ENCODE measurements around the gene SCRN2. TPM values are rescaled to one million over a fixed set of nuclear protein-coding genes. Genes with fewer than 3 reads are reported as not detected.

The SCRN2 gene
- total and polyA plus RNA-seq, 2 of the 13 experiments (the other 11 are each of a cell fraction or from before 2014, with no cell fraction given): 21.7 to 29.5 TPM

GRCh38 chr17:47831003-47831933 is 9.8 kb downstream of the SCRN2 start, which contains the start of the genes LRRC46 and MRPL10:
Gene LRRC46, plus strand, starts transcription at chr17:47831670. Its CDS starts 320 bp downstream, at chr17:47831990.
Gene MRPL10, minus strand, starts transcription at chr17:47831541. Its CDS starts 30 bp downstream, at chr17:47831511.
- peak within 1 kb of the TSS; percentile 69 for H3K27ac ChIP-seq (ENCODE audit: extremely low read length, insufficient read depth, low read length)
- H3K79me2 ChIP-seq (ENCODE audit: insufficient read depth, low read length): peaks cover 20% of the 10 kb centered on the region
- H3K9ac ChIP-seq (ENCODE audit: insufficient read depth, low read depth, low read length): peak within 1 kb of the TSS; percentile 86
- intact Hi-C loops (cut with micrococcal nuclease; ENCODE audit: unreplicated experiment) (no loop called here), in situ Hi-C loops (cut with HindIII; ENCODE audit: extremely low pct_ligation_motif_present, low pct_unique_long_range_greater_than_20kb) (no loop called here)
- peak; percentile 91 for DNase-seq (ENCODE audit: low spot score)
- peaks cover 23% of the 10 kb centered on the region for H3K4me1 ChIP-seq (ENCODE audit: insufficient read depth, low read length)
- peak within 1 kb of the TSS; percentile 99 for H3K4me2 ChIP-seq (ENCODE audit: low read depth, low read length)
- H3K9me3 ChIP-seq (ENCODE audit: low read length): no peaks in the 10 kb centered on the region
- H3K27me3 ChIP-seq (ENCODE audit: control insufficient read depth in 1 of 2, insufficient read depth in 2 of 2, low read length in 2 of 2): peaks cover 0 to 5% of the 10 kb centered on the region in 2 experiments; a peak in 1 of 5 replicates
- ChIA-PET POLR2A (interaction anchor here (0.5 to 1.8 kb wide), 28 partner anchors 9 to 302 kb away, joined by 3 to 58 read pairs (median 4); partner anchors contain the start of genes CDK5RAP3, KPNB1, NFE2L1 and OSBPL7), CTCF (ENCODE audit: low intra/inter-chr PET ratio, low total read pairs) (no interaction called here)
- WGBS (ENCODE audit: low lambda C conversion rate): 1% methylated on average over 42 of the region's 42 CpGs
- FAIRE-seq: peak; percentile 86
- peak within 1 kb of the TSS; percentile 73 for H2AFZ ChIP-seq (ENCODE audit: low read length)
- peak within 1 kb of the TSS; percentile 81 to 97 (median 82) for H3K4me3 ChIP-seq (replicated peaks in 1 of 3; ENCODE audit: insufficient read depth in 1 of 3, low read depth in 2 of 3, low read length in 3 of 3)
- TSS peak; percentile 78 for BruUV-seq (replicated peaks)
- no peaks in the 10 kb centered on the region for H4K20me1 ChIP-seq (ENCODE audit: insufficient read depth, low read length)
- peak; percentile 95 for ATAC-seq
- peaks cover 16 to 23% of the 10 kb centered on the region in 2 experiments for H3K36me3 ChIP-seq (replicated peaks in 1 of 2; ENCODE audit: control insufficient read depth in 1 of 2, insufficient read depth in 2 of 2, low read length in 2 of 2)
- TF ChIP-seq FUBP1 (CRISPR knock-in tag; IDR thresholded peaks at IDR 0.05; ENCODE audit: borderline replicate concordance) (0 out of 2 replicates have a peak, but pooled peaks have one; percentile 38), KDM5A (IDR thresholded peaks at IDR 0.05; ENCODE audit: borderline replicate concordance, low read length) (peak; percentile 98), ZFY (CRISPR knock-in tag; IDR thresholded peaks at IDR 0.05) (peak; percentile 80), SMAD3 (CRISPR knock-in tag; IDR thresholded peaks at IDR 0.05) (peak; percentile 90), MAZ (IDR thresholded peaks at IDR 0.05; ENCODE audit: borderline replicate concordance, low read depth, low read length) (peak; percentile 30; the same call in 1 of the 2 replicates), MAZ (CRISPR knock-in tag; IDR thresholded peaks at IDR 0.05; ENCODE audit: low read depth) (peak; percentile 68), ZNF225 (CRISPR knock-in tag; IDR thresholded peaks at IDR 0.05) (peak; percentile 88; the same call in 1 of the 2 replicates), TAF1 (CRISPR knock-in tag; IDR thresholded peaks at IDR 0.05) (peak; percentile 96), SUZ12 (IDR thresholded peaks at IDR 0.05; ENCODE audit: low read depth, low read length) (peak; percentile 40), ZNF263 (CRISPR knock-in tag; IDR thresholded peaks at IDR 0.05) (peak; percentile 55; the same call in 1 of the 2 replicates), ZNF790 (CRISPR knock-in tag; IDR thresholded peaks at IDR 0.05; ENCODE audit: borderline replicate concordance) (no peak), ZXDC (CRISPR knock-in tag; IDR thresholded peaks at IDR 0.05) (peak; percentile 93; the same call in 1 of the 2 replicates), REPIN1 (CRISPR knock-in tag; IDR thresholded peaks at IDR 0.05; ENCODE audit: borderline replicate concordance, low read depth) (peak; percentile 94), ZNF510 (CRISPR knock-in tag; IDR thresholded peaks at IDR 0.05; ENCODE audit: low read depth) (no peak), THAP11 (CRISPR knock-in tag; IDR thresholded peaks at IDR 0.05) (peak; percentile 96), ZNF619 (CRISPR knock-in tag; IDR thresholded peaks at IDR 0.05) (peak; percentile 51; the same call in 1 of the 2 replicates), SALL1 (CRISPR knock-in tag; IDR thresholded peaks at IDR 0.05) (peak; percentile 93), KLF6 (CRISPR knock-in tag; IDR thresholded peaks at IDR 0.05) (peak; percentile 78; the same call in 1 of the 2 replicates), TAF15 (IDR thresholded peaks at IDR 0.05; ENCODE audit: low read depth, low read length, poor library complexity, severe bottlenecking) (peak; percentile 90), ZNF264 (CRISPR knock-in tag; IDR thresholded peaks at IDR 0.05) (peak; percentile 69; the same call in 1 of the 2 replicates)

All from HepG2 (cell line).